NCI-H1105 treated with DMSO at 0.1 percent for 48 hours (cell line): ENCODE data around the gene TMEM132C.
"Not testable (repeated sequence)": the region's sequence is repeated elsewhere in the genome, so short reads cannot be mapped to it uniquely, and the experiment has no call there.

Source experiments
- DNase-seq: peaks from one replicate; lab custom pipeline; 2025; lab: John Stamatoyannopoulos, UW

TMEM132C gene

GRCh38 chr12:128554546-128555304 is 287.8 kb downstream of the TMEM132C start:
- DNase-seq: no peak

- peak; percentile 29 for DNase-seq
Measured at GRCh38 chr12:128557231-128557630, 290.3 kb downstream of the TMEM132C start.

- no peak for DNase-seq
Measured at GRCh38 chr12:128564956-128565355, 298.0 kb downstream of the TMEM132C start.

GRCh38 chr12:128567730-128568129 is 300.8 kb downstream of the TMEM132C start:
- no peak for DNase-seq

GRCh38 chr12:128570191-128571065 is 303.5 kb downstream of the TMEM132C start:
- DNase-seq: no peak

GRCh38 chr12:128571906-128572810 is 305.2 kb downstream of the TMEM132C start:
- DNase-seq: no peak

- no peak for DNase-seq
Measured at GRCh38 chr12:128573907-128574306, 306.9 kb downstream of the TMEM132C start.

GRCh38 chr12:128578045-128578444 is 311.1 kb downstream of the TMEM132C start:
- DNase-seq: no peak

- DNase-seq: no peak
Measured at GRCh38 chr12:128581321-128581761, 314.4 kb downstream of the TMEM132C start.

GRCh38 chr12:128583453-128583852 is 316.5 kb downstream of the TMEM132C start:
- DNase-seq: no peak

GRCh38 chr12:128586451-128587029 is 319.6 kb downstream of the TMEM132C start:
- DNase-seq: no peak

GRCh38 chr12:128587918-128588317 is 320.9 kb downstream of the TMEM132C start:
- no peak for DNase-seq

GRCh38 chr12:128592220-128592744 is 325.3 kb downstream of the TMEM132C start:
- no peak for DNase-seq

- DNase-seq: no peak
Measured at GRCh38 chr12:128594521-128594920, 327.6 kb downstream of the TMEM132C start.

GRCh38 chr12:128595609-128596008 is 328.6 kb downstream of the TMEM132C start:
- DNase-seq: no peak

GRCh38 chr12:128600886-128601285 is 333.9 kb downstream of the TMEM132C start:
- no peak for DNase-seq

GRCh38 chr12:128603573-128604115 is 336.7 kb downstream of the TMEM132C start:
- no peak for DNase-seq

GRCh38 chr12:128604219-128604618 is 337.2 kb downstream of the TMEM132C start:
- DNase-seq: not testable (repeated sequence)

GRCh38 chr12:128606051-128606450 is 339.1 kb downstream of the TMEM132C start:
- DNase-seq: no peak

GRCh38 chr12:128606538-128606937 is 339.6 kb downstream of the TMEM132C start:
- no peak for DNase-seq

- DNase-seq: no peak
Measured at GRCh38 chr12:128606970-128607369, 340.0 kb downstream of the TMEM132C start.
